Activated T-helper 17 cell treated with anti-CD3 and anti-CD28 coated beads, Interleukin-2, amount 50 U/mL, for 72 hours (primary cell): Measurements from ENCODE around the gene SMIM27. TPM values are rescaled to one million over a fixed set of nuclear protein-coding genes. Genes with fewer than 3 reads are reported as not detected.

Source experiments
- ATAC-seq: fragments of 150-1000 bp; cut with Tn5 transposase; replicated peaks from 2 replicates; pipeline ENCODE4 v1.10.0; 2021; ENCODE audit warnings: mild to moderate bottlenecking, moderate library complexity
- H3K27ac Mint-ChIP-seq: one replicate; pipeline ENCODE4 v1.8.0; 2022; ENCODE audit warnings: mixed read lengths
- H3K27me3 Mint-ChIP-seq: one replicate; pipeline ENCODE4 v1.8.0; 2022; ENCODE audit warnings: mixed read lengths
- H3K36me3 Mint-ChIP-seq: one replicate; pipeline ENCODE4 v1.8.0; 2022; ENCODE audit warnings: low read depth, mild to moderate bottlenecking, mixed read lengths
- H3K4me1 Mint-ChIP-seq: one replicate; pipeline ENCODE4 v1.8.0; 2022; ENCODE audit warnings: mixed read lengths
- H3K4me3 Mint-ChIP-seq: one replicate; pipeline ENCODE4 v1.8.0; 2022; ENCODE audit warnings: mild to moderate bottlenecking, mixed read lengths
- H3K9me3 Mint-ChIP-seq: one replicate; pipeline ENCODE4 v1.8.0; 2022; ENCODE audit warnings: mixed read lengths
- total RNA-seq, 2 donors: library from RNA; stranded (reverse); gene quantifications; one replicate each; pipeline ENCODE4 v1.2.3, GENCODE V29; 2022

The SMIM27 gene
- total RNA-seq, 2 donors from 2014 or later: 10.5 to 11.8 TPM

- peak overlapping the region; percentile 99 for H3K27ac Mint-ChIP-seq
- peaks cover 24% of the 10 kb centered on the region for H3K36me3 Mint-ChIP-seq
- H3K4me3 Mint-ChIP-seq: peak overlapping the region; percentile 100
- ATAC-seq: no peak
- no peaks in the 10 kb centered on the region for H3K9me3 Mint-ChIP-seq
- peaks cover 14% of the 10 kb centered on the region for H3K4me1 Mint-ChIP-seq
- H3K27me3 Mint-ChIP-seq: no peaks in the 10 kb centered on the region
These were observed 21.7 kb downstream of the SMIM27 start for GRCh38 chr9:32573821-32574220.

DNA sequence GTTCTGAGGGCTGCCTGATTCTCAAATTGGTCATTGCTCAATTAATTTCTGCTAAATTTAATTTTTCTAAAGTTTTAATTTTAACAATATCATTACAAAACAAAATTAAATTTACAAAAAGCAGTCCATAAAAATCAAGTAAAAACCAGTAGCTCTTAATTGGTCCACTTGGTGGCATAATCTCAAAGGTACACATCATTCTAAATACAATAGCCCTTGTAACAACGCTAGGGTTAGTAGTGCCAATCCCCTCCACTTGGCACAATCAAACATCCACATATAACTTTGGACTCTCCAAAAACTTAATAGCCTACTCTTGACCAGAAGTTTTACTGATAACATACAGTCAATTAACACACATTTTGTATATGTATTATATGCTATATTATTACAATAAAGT is 22.7 kb downstream of the SMIM27 start:
- H3K27ac Mint-ChIP-seq: no peak overlapping the region
- H3K4me3 Mint-ChIP-seq: no peak overlapping the region
- peaks cover 14% of the 10 kb centered on the region for H3K36me3 Mint-ChIP-seq
- H3K27me3 Mint-ChIP-seq: no peaks in the 10 kb centered on the region
- no peak for ATAC-seq
- H3K4me1 Mint-ChIP-seq: peaks cover 12% of the 10 kb centered on the region
- H3K9me3 Mint-ChIP-seq: no peaks in the 10 kb centered on the region

- no peak for ATAC-seq
- no peak overlapping the region for H3K4me3 Mint-ChIP-seq
- H3K36me3 Mint-ChIP-seq: peaks cover 5% of the 10 kb centered on the region
- peaks cover 6% of the 10 kb centered on the region for H3K4me1 Mint-ChIP-seq
- no peak overlapping the region for H3K27ac Mint-ChIP-seq
- H3K9me3 Mint-ChIP-seq: no peaks in the 10 kb centered on the region
- peaks cover 3% of the 10 kb centered on the region for H3K27me3 Mint-ChIP-seq
These were observed 25.2 kb downstream of the SMIM27 start for GRCh38 chr9:32577316-32577715.

GRCh38 chr9:32578976-32579375 is 26.8 kb downstream of the SMIM27 start:
- Mint-ChIP-seq H3K9me3 (no peaks in the 10 kb centered on the region), H3K4me1 (no peaks in the 10 kb centered on the region), H3K27me3 (peaks cover 3% of the 10 kb centered on the region), H3K27ac (no peak overlapping the region), H3K36me3 (no peaks in the 10 kb centered on the region), H3K4me3 (no peak overlapping the region)
- no peak for ATAC-seq

- no peak overlapping the region for H3K4me3 Mint-ChIP-seq
- ATAC-seq: peak; percentile 39
- no peak overlapping the region for H3K27ac Mint-ChIP-seq
- H3K4me1 Mint-ChIP-seq: no peaks in the 10 kb centered on the region
- no peaks in the 10 kb centered on the region for H3K9me3 Mint-ChIP-seq
- no peaks in the 10 kb centered on the region for H3K36me3 Mint-ChIP-seq
- peaks cover 6% of the 10 kb centered on the region for H3K27me3 Mint-ChIP-seq
These were observed 27.7 kb downstream of the SMIM27 start for GRCh38 chr9:32579706-32580331.

- ATAC-seq: no peak
- Mint-ChIP-seq H3K9me3 (no peaks in the 10 kb centered on the region), H3K27me3 (peaks cover 13% of the 10 kb centered on the region), H3K4me1 (no peaks in the 10 kb centered on the region), H3K4me3 (no peak overlapping the region), H3K27ac (no peak overlapping the region), H3K36me3 (no peaks in the 10 kb centered on the region)
These were observed 28.6 kb downstream of the SMIM27 start for GRCh38 chr9:32580631-32581300.

GRCh38 chr9:32581512-32582143 is 29.5 kb downstream of the SMIM27 start:
- Mint-ChIP-seq H3K27ac (no peak overlapping the region), H3K4me1 (no peaks in the 10 kb centered on the region), H3K36me3 (no peaks in the 10 kb centered on the region), H3K27me3 (peaks cover 16% of the 10 kb centered on the region), H3K4me3 (no peak overlapping the region), H3K9me3 (no peaks in the 10 kb centered on the region)
- ATAC-seq: peak; percentile 26

DNA sequence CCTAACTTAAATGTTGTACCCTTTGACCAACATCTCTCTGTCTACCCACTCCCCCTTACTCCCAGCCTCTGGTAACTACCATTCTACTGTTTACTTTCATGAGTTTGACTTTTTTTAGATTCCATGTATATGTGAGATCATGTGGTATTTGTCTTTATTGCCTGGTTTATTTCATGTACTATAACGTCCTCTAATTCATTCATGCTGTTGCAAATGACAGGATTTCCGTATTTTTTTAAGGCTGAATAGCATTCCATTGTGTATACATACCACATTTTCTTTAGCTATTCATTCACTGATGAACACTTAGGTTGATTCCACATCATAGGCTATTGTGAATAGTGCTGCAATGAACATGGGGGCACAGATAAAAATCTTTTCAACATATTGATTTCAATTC is 32.7 kb downstream of the SMIM27 start:
- Mint-ChIP-seq H3K27me3 (peaks cover 19% of the 10 kb centered on the region), H3K27ac (no peak overlapping the region), H3K4me1 (no peaks in the 10 kb centered on the region), H3K9me3 (no peaks in the 10 kb centered on the region), H3K4me3 (no peak overlapping the region), H3K36me3 (no peaks in the 10 kb centered on the region)
- ATAC-seq: no peak

DNA sequence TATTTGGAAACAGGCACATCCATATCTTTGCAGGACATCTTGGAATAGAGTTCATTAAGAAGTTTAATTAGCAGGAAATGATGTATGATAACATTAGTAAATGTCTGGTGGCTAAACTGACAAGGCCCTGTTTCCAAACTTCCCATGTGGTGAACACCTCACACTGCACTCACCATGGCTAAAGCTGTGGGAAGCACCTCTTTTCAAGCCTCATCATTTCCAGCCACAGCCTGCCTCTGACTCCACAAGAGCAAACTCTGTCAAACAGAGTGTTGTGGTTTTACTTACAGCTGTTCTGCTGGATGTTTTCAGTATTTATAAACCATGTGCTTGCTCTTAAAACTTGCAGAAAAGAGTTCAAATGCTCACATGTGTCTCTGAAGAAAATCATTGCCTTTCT is 35.8 kb downstream of the SMIM27 start:
- no peaks in the 10 kb centered on the region for H3K36me3 Mint-ChIP-seq
- no peaks in the 10 kb centered on the region for H3K9me3 Mint-ChIP-seq
- H3K27ac Mint-ChIP-seq: no peak overlapping the region

DNA sequence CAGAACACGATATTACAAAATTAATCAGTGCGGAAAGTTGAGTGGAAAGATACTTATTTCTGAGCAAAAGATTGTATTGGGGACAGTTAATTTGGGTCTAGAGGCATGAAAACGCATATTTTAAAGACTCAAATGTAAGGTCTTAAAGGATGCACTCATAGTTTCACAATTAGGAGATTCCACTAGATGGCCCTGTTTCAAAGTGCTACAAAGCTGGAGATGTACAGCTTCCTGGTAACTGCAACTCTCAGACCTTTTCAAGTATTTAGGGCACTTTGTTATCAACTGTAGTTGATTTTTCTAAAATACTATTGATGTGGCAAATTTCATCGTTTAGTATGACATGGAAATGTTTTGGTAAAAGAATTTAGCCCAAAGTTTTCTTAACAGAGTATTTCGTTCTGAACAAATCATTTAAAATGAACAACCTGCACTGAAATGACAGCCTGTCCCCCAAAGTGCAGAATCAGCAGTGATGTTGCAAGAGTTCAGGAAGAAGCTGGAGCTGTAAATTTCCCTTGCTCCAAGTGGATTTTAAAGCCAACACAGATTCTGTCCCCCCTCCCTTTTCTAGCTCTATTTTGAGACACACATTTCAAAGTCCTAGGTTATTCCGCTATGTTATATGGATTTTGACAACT is 37.1 kb downstream of the SMIM27 start:
- no peak for ATAC-seq
- no peaks in the 10 kb centered on the region for H3K36me3 Mint-ChIP-seq
- no peaks in the 10 kb centered on the region for H3K9me3 Mint-ChIP-seq
- H3K27ac Mint-ChIP-seq: no peak overlapping the region
- no peaks in the 10 kb centered on the region for H3K4me1 Mint-ChIP-seq
- H3K27me3 Mint-ChIP-seq: peaks cover 26% of the 10 kb centered on the region
- no peak overlapping the region for H3K4me3 Mint-ChIP-seq

More for the DNA sequence above, 35.8 kb downstream of the SMIM27 start:
- H3K27me3 Mint-ChIP-seq: peaks cover 26% of the 10 kb centered on the region
- H3K4me1 Mint-ChIP-seq: no peaks in the 10 kb centered on the region
- peak; percentile 59 for ATAC-seq
- H3K4me3 Mint-ChIP-seq: no peak overlapping the region

DNA sequence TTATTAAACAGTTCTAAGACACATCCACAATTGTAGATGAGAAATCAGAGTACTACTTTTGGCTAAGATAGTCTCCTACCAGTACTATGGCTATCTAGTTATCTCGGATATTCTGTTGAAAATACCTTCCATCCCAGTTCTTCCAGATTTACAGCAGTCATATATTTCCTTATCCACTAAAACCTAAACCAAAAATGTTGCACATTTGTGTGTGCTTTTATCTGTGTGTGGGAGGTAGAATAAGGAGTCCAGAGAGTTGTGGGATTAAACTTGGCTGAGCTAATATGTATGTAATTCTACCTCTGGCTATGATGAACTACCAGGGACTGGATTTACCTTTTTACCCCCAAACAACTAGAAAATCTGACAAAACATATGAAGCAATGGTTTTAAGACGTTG is 38.3 kb downstream of the SMIM27 start:
- Mint-ChIP-seq H3K4me3 (no peak overlapping the region), H3K27me3 (peaks cover 19% of the 10 kb centered on the region), H3K4me1 (no peaks in the 10 kb centered on the region), H3K9me3 (no peaks in the 10 kb centered on the region), H3K27ac (no peak overlapping the region), H3K36me3 (no peaks in the 10 kb centered on the region)
- no peak for ATAC-seq

- H3K36me3 Mint-ChIP-seq: no peaks in the 10 kb centered on the region
- H3K4me1 Mint-ChIP-seq: no peaks in the 10 kb centered on the region
- ATAC-seq: no peak
- H3K27me3 Mint-ChIP-seq: peaks cover 15% of the 10 kb centered on the region
- no peak overlapping the region for H3K4me3 Mint-ChIP-seq
- H3K27ac Mint-ChIP-seq: no peak overlapping the region
- H3K9me3 Mint-ChIP-seq: no peaks in the 10 kb centered on the region
These were observed 38.8 kb downstream of the SMIM27 start for GRCh38 chr9:32590898-32591297.

DNA sequence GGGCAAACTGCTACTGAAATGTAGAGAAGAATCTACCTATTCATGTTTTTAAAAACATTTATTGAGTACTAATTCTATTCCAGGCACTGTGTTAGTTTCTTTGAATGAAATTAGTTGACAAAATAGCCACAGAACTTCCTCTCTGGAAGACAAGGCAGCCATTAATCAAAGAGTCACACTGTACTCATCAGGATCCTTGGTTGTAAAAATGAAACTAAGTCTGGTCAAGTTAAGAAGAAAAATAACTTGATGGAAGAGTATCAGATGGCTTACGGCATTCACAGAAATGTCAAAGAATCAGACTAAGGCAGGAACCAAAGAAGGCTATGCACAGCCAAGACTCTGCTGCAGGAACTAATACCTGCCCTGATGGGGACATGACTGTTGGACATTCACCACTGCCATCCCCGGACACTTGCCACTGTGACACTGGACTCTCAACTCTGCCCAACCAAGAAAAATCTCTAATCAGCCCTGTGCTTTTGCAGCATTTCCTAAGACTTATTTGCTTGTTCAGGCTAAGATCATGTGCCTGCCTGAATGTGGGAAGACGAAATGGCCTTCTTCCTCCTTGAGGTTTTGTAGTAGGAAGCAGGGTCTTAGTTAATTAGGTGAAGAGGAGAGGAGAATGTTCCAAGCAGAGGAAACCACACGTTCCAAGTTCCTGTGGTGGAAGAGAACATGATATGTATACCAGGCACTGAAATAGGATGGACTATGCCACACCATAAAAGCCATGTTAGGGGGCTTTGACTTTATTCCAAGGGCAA is 44.2 kb downstream of the SMIM27 start:
- Mint-ChIP-seq H3K27ac (no peak overlapping the region), H3K4me1 (no peaks in the 10 kb centered on the region), H3K27me3 (peaks cover 8% of the 10 kb centered on the region), H3K9me3 (no peaks in the 10 kb centered on the region), H3K4me3 (no peak overlapping the region), H3K36me3 (no peaks in the 10 kb centered on the region)
- ATAC-seq: no peak

GRCh38 chr9:32596936-32597335 is 44.8 kb downstream of the SMIM27 start:
- Mint-ChIP-seq H3K27ac (no peak overlapping the region), H3K4me3 (no peak overlapping the region), H3K36me3 (no peaks in the 10 kb centered on the region), H3K4me1 (no peaks in the 10 kb centered on the region), H3K9me3 (no peaks in the 10 kb centered on the region), H3K27me3 (peaks cover 6% of the 10 kb centered on the region)
- no peak for ATAC-seq
